CD4-positive, alpha-beta T cell treated with Interleukin-6 at 100 ng/mL for 8 hours (primary cell): ENCODE results near the gene AKAP8L.

Experiments used
- DNase-seq: peaks from one replicate; pipeline ENCODE4 v3.0.0-alpha.2; 2020; ENCODE audit warnings: mixed read lengths, low spot score

The AKAP8L gene, protein sequence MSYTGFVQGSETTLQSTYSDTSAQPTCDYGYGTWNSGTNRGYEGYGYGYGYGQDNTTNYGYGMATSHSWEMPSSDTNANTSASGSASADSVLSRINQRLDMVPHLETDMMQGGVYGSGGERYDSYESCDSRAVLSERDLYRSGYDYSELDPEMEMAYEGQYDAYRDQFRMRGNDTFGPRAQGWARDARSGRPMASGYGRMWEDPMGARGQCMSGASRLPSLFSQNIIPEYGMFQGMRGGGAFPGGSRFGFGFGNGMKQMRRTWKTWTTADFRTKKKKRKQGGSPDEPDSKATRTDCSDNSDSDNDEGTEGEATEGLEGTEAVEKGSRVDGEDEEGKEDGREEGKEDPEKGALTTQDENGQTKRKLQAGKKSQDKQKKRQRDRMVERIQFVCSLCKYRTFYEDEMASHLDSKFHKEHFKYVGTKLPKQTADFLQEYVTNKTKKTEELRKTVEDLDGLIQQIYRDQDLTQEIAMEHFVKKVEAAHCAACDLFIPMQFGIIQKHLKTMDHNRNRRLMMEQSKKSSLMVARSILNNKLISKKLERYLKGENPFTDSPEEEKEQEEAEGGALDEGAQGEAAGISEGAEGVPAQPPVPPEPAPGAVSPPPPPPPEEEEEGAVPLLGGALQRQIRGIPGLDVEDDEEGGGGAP

GRCh38 chr19:15418579-15419412 lies at the start of gene AKAP8L:
TSS of gene AKAP8L (minus strand) at chr19:15418988. CDS start at chr19:15418923, 65 bp downstream.
- DNase-seq: peak; percentile 100

GRCh38 chr19:15467734-15468214 lies 49.0 kb upstream of the AKAP8L start:
- DNase-seq: no peak

DNA sequence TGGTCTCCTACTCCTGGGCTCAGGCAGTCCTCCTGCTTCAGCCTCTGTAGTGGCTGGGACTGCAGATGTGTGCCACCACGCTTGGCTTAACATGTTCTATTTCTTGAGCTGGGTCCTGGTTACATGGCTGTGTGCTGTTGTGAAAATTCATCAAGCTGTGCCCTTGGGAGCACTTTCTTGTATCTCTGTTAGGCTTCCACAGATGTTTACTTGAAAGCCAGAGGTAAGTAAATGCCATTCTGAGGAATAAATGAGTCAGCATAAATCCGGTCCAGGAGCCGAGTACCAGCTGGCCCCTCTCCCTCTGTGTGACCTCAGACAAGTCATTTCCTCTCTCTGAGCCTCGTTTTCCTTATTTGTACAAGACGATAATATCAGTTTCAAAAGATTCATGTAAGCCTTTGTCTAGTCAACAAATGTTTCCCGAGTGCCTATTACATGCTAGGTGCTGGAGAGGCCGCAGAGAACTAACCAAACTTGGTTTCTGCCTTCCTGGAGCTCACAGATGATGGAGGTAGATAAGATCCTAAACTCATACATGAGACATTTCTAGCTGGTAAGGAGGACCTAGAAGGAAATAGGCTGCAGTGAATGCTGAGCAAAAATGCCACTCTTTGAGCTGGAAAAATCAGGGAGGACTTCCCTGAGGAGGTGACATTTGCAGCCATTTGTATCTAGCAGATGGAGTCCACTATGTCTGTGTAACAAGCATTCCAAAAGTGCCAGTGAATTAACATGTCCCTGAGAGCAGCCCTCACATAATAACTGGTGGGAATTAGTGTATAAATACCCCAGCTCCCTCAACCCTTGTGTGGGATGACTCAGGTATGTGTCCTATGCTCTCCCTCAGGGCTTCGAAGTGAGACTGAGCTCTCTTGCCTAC lies 48.3 kb upstream of the AKAP8L start:
- peak; percentile 83 for DNase-seq

DNA sequence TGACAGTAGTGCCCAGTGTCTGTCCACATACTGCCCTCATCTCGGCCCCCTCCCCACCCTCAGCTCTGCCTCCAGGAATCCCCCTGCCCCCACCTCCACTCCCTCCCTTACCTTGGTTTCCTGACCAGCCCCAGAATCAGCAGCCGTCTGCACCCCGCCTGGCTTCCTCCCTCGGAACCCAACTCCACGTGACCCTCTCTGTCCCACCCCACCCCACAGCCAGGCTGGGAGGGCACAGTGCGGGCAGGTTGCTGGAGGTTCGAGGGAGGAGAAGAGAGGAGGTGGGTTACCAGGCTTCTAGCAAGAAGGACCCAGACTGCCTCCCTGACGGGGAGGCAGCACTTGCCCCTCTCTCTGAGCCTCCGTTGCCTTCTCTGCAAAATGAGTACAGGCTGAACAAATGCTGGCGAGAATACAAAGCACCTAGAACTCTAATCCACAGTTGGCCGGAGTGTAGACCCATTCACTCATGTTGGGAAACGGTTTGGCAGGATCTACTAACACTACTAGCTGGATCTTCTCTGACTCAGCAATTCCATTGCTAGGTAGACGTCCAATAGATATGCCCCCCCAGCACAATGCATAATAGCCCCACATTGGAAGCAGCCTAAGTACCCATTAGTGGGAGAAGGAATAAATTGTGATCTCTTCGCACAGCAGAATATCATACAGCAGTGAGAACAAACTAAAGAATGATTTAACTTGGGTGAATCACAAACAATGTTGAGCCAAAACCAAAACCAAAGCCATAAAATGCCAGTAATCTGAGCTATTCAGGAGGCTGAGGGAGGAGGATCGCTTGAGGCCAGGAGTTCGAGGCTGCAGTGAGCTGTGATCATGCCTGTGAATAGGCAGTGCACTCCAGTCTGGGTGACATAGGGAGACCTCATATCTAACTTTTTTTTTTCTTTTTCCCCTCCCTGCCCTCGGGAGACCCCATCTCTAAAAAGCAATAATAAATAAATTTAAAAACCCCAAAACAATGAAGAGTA lies 45.9 kb upstream of the AKAP8L start, which contains the start of gene RASAL3:
TSS of gene RASAL3 (minus strand) at position 151 of the 992 bp plus-strand sequence. CDS start 186 bp downstream, outside the sequence.
- peak; percentile 75 for DNase-seq

- peak; percentile 84 for DNase-seq
Measured at GRCh38 chr19:15463861-15464371, 45.1 kb upstream of the AKAP8L start.

DNA sequence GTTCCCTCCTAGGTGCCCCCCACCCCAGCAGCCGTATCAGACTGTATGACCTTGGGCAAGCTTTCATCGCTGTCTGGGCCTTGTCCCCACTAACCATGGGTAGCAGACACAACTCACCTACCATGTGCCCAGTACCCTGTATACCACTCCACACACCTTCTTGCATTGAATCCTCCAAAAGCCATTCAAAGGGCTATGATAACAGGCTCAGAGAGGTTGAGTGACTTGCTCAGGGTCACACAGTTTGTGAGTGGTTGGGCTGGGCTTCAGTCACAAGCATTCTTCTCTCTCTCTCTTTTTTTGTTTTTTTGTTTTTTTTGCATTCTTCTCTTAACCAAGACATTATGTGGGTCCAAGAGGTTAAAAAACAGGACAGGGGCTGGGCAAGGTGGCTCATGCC lies 42.9 kb upstream of the AKAP8L start:
- no peak for DNase-seq

GRCh38 chr19:15457701-15458484 lies 39.1 kb upstream of the AKAP8L start:
- DNase-seq: no peak

DNA sequence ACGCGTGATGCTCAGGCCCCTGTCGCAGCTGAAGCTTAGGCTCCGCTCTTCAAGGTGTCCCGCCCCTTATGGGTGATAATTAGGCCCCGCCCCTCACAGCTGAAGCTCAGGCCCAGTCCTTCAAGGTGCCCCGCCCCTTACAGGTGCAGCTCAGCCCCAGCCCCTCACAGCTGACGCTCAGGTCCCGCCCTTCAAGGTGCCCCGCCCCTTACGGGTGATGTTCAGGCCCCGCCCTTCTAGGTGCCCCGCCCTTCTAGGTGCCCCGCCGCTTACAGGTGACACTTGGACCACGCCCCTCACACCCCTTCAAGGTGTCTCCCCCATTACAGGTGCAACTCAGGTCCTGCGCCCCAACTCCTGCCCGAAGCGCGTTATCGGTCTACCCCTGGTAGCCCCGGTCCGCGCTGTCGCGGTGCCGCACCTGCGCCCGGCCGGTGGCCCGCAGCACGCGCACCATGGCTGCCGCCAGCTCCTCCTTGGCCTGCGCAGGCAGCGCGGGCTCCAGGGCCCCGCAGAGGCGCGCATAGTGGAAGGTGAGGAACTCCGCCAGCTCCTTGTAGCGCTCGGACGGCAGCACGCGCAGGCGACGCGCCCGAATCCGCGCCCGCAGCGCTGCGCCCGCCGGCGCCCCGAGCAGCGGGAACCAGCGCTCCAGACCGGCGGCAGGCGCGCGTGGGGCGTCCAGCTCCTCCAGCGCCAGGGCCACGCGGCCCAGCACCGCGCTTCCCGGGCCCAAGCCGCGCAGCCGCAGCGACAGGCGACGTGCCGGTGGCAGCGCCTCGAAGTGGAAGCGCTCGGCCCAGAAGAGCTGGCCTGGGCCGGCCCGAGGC lies 38.3 kb upstream of the AKAP8L start:
- no peak for DNase-seq

- DNase-seq: no peak
Measured at GRCh38 chr19:15456441-15456840, 37.7 kb upstream of the AKAP8L start.

- DNase-seq: no peak
Measured at GRCh38 chr19:15455996-15456395, 37.2 kb upstream of the AKAP8L start.

- no peak for DNase-seq
Measured at GRCh38 chr19:15453906-15454860, 35.4 kb upstream of the AKAP8L start.

- DNase-seq: no peak
Measured at GRCh38 chr19:15453091-15453578, 34.3 kb upstream of the AKAP8L start.

DNA sequence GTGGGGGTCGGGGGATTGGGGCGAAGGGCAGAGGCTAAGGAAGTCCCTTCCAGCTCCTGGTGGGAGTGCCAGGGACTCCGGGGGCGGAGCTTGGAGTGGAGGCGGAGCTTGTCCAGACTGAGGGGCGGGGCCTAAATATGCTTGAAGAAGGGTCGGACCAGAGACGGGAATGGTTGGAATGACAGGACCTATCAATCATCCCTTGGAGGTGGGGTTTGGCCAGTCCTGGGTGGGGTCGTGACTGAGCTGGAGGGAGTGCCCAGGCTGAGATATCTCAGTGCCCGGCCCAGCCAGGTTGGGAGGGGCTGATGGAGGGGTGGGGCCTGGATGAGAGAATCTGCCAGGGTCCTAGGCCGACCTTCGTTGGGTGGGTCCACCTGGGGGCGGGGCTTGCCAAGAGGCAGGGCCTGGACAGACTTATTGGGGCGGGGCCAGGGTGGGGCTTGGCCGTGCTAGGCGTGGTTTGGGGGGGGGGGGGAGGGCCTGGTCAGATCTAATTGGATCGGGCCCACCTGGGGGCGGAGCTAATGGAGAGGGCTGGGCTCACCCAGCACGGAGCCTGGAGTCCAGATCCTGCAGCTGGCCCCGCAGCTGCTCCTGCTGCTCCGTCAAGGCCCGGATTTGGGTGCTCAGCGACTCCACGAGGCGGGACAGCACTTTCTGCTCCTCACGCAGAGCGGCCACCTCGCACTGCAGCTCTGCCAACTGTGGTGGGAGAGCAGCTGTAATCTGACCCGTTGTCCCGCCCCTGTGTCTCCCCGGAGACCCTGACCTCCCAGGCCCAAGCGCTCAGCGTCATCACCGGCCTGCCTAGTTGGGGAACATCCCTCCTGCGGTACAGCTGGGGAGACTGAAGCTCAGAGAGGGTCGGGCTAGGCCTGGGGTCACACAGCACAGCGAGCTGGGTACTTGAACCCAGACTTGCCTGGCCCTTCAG lies 33.6 kb upstream of the AKAP8L start:
- no peak for DNase-seq

DNA sequence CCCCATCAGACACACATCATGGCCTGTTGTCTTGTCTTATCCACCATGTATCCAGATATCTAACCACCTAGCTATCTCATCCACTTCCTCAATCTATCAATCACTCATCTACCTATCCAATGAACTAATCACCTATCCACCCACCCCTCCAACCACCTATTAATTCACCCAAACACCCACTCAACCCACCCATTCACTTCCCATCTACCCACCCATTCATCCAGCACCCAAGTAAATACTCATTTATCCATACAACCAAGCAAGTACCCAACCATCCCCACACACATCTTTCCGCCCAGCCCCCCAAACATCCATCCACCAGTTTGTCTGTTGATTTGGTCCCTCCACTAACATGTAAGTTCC lies 31.7 kb upstream of the AKAP8L start:
- DNase-seq: no peak
